DLD1 (cell line): ENCODE measurements around the gene IDH3B.
"Not testable (repeated sequence)": the region's sequence is repeated elsewhere in the genome, so short reads cannot be mapped to it uniquely, and the experiment has no call there.

ENCODE experiments used
- in situ Hi-C: cut with HindIII; loops from 2 replicates; pipeline ENCODE4 v1.10.0; 2017; ENCODE audit warnings: low sequenced_read_pairs

Gene IDH3B

DNA sequence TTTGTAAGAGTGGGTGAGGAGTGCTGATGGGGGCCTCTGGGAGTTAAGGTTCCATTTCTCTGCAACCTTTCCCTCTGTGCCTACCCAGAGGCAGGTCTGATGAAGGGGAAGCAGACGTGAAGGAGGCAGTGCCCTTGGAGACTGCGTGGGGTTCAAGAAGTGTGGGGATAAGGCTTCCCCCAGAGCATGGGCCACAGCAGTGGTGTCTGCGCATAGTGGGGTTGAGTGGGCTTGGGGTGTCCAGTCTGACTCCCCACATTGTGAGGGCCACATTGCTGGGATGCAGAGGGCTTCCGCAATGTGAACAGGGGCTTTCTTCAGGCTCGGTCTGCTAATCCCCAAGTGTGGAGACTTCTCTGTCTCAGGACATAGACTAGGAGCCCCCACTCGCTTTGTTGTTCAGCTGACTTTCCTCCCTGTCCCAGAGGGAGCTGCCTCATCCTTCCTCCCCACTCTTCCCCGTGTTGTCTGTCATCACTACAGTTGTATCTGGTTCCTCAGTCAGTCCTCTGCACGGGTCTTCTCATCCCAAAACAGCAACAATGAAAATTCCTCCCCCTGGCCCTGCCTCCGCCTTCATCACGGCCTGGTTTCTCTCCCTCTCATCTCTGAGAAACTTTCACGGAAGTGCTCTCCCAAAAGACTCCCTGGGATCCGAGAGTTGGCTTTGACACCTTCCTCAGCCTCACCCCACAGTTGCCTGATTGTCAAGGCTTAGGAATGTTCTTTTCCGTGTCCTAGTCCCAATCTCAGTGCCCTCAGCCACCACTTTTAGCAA lies 31.4 kb upstream of the IDH3B start:
- in situ Hi-C loops: no loop called here

DNA sequence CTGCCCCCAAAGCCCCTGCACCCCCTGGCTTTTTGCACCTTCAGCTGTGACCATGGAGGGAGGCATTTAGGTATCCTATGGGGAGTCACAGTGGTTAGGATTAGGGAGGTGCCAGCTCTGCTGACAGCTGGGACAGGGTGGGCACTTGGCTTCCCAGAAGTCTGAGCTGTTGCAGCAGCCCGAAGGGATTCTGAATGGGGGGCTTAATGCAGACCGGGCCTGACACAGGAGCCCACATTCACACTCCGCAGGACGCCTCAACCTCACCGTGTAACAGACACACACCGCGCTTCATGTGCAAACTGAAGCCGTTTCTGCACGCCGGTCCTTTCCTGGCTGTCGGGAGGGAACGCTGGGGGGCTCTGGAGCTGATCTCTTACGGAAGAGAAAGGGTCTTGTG lies 30.5 kb upstream of the IDH3B start:
- in situ Hi-C loops: no loop called here

- in situ Hi-C loops: no loop called here
Measured at GRCh38 chr20:2694008-2694471, 30.0 kb upstream of the IDH3B start.

DNA sequence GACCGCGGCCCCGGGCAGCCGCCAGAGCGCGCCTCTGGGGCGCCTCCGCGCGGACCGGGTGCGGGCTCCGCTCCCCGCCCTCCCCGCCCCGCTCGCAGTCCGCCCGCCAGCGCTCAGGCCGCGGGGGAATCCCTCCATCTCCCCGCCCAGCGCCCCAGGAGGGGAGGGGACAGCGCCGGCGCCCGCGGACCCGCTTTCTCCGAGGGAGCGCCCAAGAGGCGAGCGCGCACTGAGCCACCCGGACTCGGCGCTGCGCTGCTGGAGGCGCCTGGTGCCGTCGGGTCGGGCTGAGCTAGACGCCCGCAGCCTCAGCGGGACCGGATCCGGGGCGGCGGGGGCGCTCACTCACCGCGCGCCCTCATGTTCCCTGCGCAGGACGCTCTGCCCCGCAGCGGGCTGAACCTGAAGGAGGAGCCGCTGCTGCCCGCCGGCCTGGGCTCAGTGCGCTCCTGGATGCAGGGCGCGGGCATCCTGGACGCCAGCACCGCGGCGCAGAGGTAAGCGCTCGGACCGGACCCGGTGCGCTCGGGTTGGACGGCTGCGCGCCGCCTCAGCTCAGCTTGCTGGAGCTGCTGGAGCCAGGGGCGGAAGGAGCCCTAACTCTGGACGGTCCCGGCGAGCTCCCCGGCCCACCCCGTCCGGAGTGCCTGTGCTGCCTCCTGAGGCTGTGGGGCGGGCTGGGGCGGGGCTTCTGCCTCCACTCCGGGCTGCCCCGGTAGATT lies 29.4 kb upstream of the IDH3B start:
- in situ Hi-C loops: no loop called here

DNA sequence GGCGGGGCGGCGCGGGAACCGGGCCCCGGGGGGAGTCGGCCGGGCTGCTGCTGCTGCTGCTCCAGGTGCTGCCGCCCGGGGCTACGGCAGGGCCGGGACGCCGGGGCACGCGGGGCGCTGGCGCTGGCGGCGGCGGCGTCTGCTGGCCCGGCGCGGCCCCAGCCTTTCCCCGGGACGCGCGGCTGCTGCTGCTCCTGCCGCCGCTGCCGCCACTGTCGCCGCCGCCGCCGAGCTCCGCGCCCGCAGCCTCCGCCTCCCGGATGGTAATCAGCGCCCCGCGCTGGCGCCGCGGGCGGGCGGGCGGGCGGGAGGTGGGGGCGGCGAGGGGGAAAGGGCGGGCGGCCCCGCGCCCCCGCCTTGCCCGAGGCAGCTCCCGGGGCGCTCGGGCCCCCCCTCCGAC lies 28.9 kb upstream of the IDH3B start:
- in situ Hi-C loops: no loop called here

- in situ Hi-C loops: no loop called here
Measured at GRCh38 chr20:2692036-2692885, 28.2 kb upstream of the IDH3B start, which contains the start of gene EBF4. Gene EBF4, plus strand, starts transcription at chr20:2692780. Its CDS starts 866 bp downstream, at chr20:2693646.

DNA sequence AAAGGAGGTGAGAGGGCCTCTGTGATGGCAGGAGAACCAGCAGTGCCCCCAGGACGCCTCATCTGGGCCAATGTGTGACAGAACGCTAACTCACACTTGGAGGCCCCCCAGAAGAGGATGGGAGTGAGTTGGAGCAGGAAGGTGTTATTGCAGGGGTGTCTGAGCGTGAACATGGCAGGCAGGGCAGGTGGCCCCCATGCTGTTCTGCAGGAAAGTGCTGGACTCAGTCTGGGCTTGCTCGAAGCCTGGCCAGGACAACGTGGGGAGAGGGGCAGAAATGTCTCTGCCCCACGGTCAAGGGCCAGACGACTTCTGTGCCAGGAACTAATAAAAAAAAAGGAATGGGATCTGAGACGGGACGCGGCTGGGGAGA lies 27.6 kb upstream of the IDH3B start:
- in situ Hi-C loops: no loop called here

GRCh38 chr20:2691127-2691526 lies 27.1 kb upstream of the IDH3B start:
- in situ Hi-C loops: no loop called here

DNA sequence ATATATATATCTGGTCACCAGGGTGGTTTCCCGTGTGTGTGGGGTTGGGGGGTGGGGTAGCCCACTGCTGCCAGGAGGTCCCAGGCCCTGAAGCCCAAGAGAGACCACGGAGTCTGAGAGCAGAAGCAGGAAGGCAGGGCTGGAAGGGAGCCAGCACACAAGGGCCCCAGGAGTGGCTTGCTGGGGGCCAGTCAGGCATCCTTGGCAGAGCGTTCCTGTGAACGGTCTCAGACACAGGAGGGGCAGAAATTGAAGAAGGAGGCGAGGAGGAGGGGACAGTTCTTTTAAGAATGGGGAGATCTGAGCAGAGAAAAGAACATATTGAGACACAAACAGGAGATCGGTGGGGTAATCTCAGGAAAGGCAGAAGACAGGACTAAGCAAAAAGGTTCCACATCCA lies 26.7 kb upstream of the IDH3B start:
- in situ Hi-C loops: no loop called here

DNA sequence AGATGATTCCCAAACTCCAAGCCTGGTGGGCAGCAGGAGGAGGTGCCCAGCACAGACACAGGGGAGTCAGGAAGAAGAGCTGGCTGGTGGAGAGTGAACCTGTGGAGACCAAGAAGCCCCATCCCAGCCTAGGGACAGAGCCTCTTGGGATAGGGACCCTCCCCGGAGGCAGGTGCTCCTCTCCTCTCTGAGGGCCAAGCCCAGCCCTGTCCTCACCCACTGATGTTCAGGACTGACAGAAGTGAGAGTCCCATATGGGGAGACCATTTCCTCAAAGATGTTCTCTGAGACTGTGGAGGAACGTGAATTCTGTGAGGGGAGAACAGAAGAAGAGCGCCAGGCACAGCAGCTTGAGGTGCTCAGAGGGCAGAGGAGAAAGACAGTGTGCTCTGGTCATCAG lies 26.2 kb upstream of the IDH3B start:
- in situ Hi-C loops: no loop called here

DNA sequence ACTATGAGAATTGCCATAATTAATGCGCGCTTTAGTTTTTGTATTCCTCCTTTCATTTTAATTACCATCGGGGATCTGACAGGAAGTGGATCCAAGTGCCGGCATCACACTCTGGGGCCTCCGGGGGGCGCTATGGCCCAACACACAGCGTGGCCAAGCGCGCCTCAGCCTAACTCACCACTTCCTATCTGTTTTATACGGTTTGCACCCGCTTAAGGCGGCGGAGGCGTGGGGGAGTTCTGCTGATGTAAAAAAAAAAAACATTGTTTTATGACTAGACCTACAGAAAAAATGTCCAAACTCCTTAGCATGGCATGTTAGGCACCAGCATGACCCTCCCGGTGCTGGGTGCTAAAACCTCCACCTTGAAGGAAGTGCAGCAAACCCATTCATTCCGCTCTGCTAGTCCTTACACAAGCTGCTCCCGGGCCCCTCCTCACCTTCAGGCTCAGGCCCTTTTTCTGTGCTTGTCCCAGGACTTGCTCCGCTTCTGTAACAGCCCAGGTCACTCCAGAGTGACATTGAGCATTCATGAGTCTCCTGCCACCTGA lies 24.1 kb upstream of the IDH3B start:
- in situ Hi-C loops: no loop called here

- in situ Hi-C loops: no loop called here
Measured at GRCh38 chr20:2687514-2687913, 23.5 kb upstream of the IDH3B start.

GRCh38 chr20:2684817-2685216 lies 20.8 kb upstream of the IDH3B start:
- in situ Hi-C loops: not testable (repeated sequence)

DNA sequence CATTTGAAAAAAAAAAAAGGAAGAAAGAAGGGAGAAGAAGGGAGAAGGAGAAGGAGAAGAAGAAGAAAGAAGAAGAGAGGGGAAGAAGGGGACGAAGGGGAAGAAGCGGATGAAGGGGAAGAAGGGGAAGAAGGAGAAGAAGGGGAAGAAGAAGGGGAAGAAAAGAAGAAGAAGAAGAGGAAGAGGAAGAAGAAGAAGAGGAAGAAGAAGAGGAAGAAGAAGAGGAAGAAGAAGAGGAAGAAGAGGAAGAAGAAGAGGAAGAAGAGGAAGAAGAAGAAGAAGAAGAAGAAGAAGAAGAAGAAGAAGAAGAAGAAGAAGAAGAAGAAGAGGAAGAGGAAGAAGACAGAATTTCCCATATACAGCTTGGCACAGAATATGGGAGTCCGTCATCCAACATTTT lies 18.0 kb upstream of the IDH3B start:
- in situ Hi-C loops: not testable (repeated sequence)

DNA sequence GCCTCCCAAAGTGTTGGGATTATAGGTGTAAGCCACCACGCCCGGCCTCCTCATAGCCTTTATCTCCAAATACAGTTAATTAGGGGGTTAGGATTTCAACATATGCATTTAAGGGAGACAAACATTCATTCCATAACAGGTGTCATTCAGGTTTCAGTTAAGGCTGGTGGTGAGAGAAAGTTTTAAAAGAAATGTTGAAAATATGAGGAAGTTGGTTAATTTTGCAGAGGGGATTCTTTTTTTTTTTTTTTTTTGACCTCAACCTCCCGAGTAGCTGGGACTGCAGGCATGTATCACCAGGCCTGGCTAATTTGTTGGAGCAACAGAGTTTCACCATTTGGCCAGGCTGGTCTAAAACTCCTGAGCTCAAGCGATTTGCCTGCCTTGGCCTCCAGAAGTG lies 16.0 kb upstream of the IDH3B start:
- in situ Hi-C loops: no loop called here

GRCh38 chr20:2673453-2673852 lies 9.4 kb upstream of the IDH3B start:
- in situ Hi-C loops: no loop called here

- in situ Hi-C loops: no loop called here
Measured at GRCh38 chr20:2672446-2672845, 8.4 kb upstream of the IDH3B start.

DNA sequence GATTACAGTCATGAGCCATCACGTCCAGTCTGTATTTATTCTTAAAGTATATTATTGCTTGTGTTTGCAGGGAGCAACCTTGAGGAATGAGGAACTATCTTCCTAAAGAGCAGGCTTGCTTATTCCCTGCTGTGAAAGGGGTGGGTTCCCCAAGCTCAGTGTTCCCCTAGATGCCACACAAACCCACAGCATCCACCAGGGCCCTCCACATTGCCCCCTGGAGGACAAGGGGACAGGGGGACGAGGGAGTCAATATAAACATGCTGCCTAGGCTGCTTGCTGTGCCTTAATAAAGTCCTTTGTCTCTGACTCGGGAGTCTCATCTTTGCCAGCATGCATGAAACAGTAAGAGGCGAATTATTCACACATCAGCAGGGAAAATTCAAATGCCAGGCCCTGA lies 8.0 kb upstream of the IDH3B start:
- in situ Hi-C loops: no loop called here

GRCh38 chr20:2663364-2663886 lies 591 bp downstream of the IDH3B start:
- in situ Hi-C loops: no loop called here

DNA sequence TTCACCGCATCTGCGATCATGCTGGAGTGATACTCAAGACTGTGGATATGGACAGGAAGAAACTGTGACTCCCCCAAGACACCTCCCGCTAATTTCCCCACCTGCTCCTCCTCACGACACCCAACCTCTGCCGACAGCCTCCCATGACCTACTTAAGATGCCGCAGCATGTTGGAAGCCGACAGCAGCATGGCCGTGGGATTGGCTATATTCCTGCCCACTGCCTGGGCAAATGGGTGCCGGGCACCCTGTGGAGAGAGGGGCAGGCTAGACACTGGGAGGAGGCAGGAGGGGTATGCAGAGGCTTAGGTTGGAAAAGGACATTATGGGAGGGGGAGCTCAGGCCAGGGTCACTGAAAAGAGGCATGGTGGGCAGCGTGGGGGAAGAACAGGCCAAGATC lies 4.5 kb downstream of the IDH3B start:
- in situ Hi-C loops: no loop called here
